Measurements from ENCODE around the gene ACOXL. TPM values are rescaled to one million over a fixed set of nuclear protein-coding genes. Genes with fewer than 3 reads are reported as not detected.

The ACOXL gene
- total RNA-seq, 4 donors from 2014 or later: not detected

DNA sequence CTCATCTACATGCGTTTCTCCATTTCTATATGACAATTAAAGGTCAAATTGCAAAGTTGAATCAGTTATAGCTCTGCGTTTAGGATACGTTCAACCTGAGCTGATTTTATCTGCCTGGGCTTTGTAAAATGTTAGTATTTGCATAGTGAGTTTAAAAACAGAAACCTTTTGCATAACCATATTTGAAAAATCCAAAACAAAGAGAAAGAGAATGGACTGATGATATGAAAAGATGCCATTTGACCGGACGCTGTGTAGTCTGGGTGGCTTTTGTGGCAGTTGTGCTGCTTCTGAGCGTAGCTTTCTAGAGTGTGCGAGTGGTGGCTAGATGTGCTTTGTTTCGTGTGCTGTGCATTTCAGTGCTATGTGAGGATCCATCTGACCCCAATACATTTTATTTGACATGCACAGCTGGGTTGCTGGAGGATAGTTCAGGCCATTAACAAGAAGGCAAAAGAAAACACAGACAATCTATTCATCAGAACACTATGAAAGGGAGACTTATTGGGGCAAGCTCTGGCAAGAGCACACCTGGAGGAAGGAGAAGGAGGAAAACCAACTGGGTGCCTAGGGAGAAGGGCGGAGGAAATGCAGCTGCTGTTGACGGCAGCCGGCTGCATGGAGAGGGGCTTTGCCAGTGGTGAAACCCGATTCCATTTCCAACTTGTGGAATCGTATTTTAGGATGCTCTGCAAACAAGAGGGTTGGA, 126.8 kb downstream of the ACOXL start:
- TF ChIP-seq, protein P1, sequence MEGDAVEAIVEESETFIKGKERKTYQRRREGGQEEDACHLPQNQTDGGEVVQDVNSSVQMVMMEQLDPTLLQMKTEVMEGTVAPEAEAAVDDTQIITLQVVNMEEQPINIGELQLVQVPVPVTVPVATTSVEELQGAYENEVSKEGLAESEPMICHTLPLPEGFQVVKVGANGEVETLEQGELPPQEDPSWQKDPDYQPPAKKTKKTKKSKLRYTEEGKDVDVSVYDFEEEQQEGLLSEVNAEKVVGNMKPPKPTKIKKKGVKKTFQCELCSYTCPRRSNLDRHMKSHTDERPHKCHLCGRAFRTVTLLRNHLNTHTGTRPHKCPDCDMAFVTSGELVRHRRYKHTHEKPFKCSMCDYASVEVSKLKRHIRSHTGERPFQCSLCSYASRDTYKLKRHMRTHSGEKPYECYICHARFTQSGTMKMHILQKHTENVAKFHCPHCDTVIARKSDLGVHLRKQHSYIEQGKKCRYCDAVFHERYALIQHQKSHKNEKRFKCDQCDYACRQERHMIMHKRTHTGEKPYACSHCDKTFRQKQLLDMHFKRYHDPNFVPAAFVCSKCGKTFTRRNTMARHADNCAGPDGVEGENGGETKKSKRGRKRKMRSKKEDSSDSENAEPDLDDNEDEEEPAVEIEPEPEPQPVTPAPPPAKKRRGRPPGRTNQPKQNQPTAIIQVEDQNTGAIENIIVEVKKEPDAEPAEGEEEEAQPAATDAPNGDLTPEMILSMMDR (IDR thresholded peaks at IDR 0.05): no peak
- no peak for TF ChIP-seq POLR2A (IDR thresholded peaks at IDR 0.05)
- Histone ChIP-seq H3K27ac (peak overlapping the region in 1 of 4 donors; percentile 40), H3K9me3 (no peaks in the 10 kb centered on the region), H3K27me3 (no peaks in the 10 kb centered on the region), H3K36me3 (no peaks in the 10 kb centered on the region), H3K4me1 (no peaks in the 10 kb centered on the region), H3K4me3 (no peak overlapping the region)
- DNase-seq: no peak

DNA sequence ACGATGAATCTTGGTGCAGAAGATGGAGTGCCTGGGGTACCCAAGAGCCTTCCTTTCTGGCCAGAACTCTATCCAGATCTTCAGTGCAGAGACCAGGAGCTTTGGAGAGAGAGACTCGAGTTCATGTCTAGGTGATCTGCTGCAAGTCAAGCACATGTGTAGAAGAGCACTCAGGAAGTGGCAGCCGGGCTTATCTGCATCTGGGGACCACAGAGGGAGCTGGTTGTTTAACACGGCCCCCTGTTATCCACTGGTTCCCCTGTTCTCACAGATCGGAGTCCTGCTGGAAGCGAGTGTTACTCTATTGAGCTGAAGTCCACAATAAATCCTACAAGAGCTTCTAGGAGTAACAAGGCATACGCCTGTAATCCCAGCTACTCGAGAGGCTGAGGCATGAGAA, 128.3 kb downstream of the ACOXL start:
- TF ChIP-seq, protein P1 (IDR thresholded peaks at IDR 0.05): no peak
- TF ChIP-seq POLR2A (IDR thresholded peaks at IDR 0.05): no peak
- DNase-seq: no peak
- Histone ChIP-seq H3K9me3 (no peaks in the 10 kb centered on the region), H3K4me1 (no peaks in the 10 kb centered on the region), H3K4me3 (no peak overlapping the region), H3K27me3 (no peaks in the 10 kb centered on the region), H3K36me3 (no peaks in the 10 kb centered on the region), H3K27ac (no peak overlapping the region)

DNA sequence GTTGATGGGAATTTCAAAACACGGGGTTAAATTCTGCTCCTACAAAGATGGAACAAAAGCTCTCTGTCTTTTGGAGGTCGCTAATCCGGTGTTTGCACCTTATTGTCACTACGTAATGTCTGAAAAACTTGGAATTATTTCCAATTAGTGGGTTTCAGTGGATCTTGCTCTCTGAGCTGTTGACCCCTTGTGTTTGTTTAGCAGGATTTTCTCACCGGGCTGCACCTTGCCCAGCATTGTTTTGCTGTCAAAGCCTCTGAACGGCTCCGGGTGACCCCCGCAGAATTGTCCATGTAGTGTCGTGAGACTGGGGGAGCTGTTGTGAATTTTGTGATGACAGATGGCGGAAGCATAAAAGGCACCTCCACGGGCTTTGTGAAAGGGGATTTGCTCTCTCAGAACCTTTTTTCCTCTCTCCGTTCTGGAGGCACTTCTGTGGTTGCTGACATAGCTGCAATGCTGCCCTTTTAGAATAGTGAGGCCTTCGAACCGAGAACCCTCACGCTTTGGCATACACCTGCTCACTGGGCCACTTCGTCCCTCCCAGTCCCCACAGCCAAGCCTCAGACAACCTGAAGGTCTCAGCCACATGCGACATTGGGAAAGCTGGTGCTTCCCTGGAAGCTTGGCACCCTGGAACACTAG, 129.4 kb downstream of the ACOXL start:
- H3K36me3 ChIP-seq: no peaks in the 10 kb centered on the region
- H3K9me3 ChIP-seq: no peaks in the 10 kb centered on the region
- no peak for TF ChIP-seq POLR2A (IDR thresholded peaks at IDR 0.05)
- TF ChIP-seq, protein P1 (IDR thresholded peaks at IDR 0.05): no peak
- no peak for DNase-seq
- H3K27ac ChIP-seq: no peak overlapping the region
- H3K27me3 ChIP-seq: no peaks in the 10 kb centered on the region
- H3K4me1 ChIP-seq: no peaks in the 10 kb centered on the region
- H3K4me3 ChIP-seq: no peak overlapping the region

GRCh38 chr2:110863726-110864125, 131.4 kb downstream of the ACOXL start:
- H3K9me3 ChIP-seq: no peaks in the 10 kb centered on the region
- no peaks in the 10 kb centered on the region for H3K27me3 ChIP-seq
- H3K4me1 ChIP-seq: no peaks in the 10 kb centered on the region
- no peak for DNase-seq
- H3K36me3 ChIP-seq: no peaks in the 10 kb centered on the region
- no peak overlapping the region for H3K4me3 ChIP-seq
- no peak overlapping the region for H3K27ac ChIP-seq
- TF ChIP-seq, protein P1 (IDR thresholded peaks at IDR 0.05): no peak
- no peak for TF ChIP-seq POLR2A (IDR thresholded peaks at IDR 0.05)

GRCh38 chr2:110864176-110864575, 131.8 kb downstream of the ACOXL start:
- no peaks in the 10 kb centered on the region for H3K9me3 ChIP-seq
- DNase-seq: peak in 1 of 3 donors; percentile 24
- no peak overlapping the region for H3K27ac ChIP-seq
- H3K4me3 ChIP-seq: no peak overlapping the region
- H3K4me1 ChIP-seq: no peaks in the 10 kb centered on the region
- H3K27me3 ChIP-seq: no peaks in the 10 kb centered on the region
- no peaks in the 10 kb centered on the region for H3K36me3 ChIP-seq
- TF ChIP-seq, protein P1 (IDR thresholded peaks at IDR 0.05): no peak
- no peak for TF ChIP-seq POLR2A (IDR thresholded peaks at IDR 0.05)
